Activated CD8-positive, alpha-beta memory T cell treated with anti-CD3 and anti-CD28 coated beads for 24 hours (primary cell): ENCODE data around the gene TRIM56.

Source experiments
- DNase-seq: peaks from one replicate; pipeline ENCODE4 v3.0.0-alpha.2; 2020

Gene TRIM56

GRCh38 chr7:101134399-101134980 lies 49.2 kb downstream of the TRIM56 start:
- DNase-seq = no peak

- no peak for DNase-seq
These were observed 52.5 kb downstream of the TRIM56 start for GRCh38 chr7:101137651-101138212.

- peak; percentile 90 for DNase-seq
These were observed 53.1 kb downstream of the TRIM56 start for GRCh38 chr7:101138213-101138870.

GRCh38 chr7:101140339-101140699 lies 55.0 kb downstream of the TRIM56 start:
- DNase-seq = no peak

- no peak for DNase-seq
These were observed 55.6 kb downstream of the TRIM56 start for GRCh38 chr7:101140746-101141382.
